NCI-H128 (cell line): ENCODE data around the gene MEI1.

ENCODE experiments used
- DNase-seq: peaks from one replicate; lab custom pipeline; 2025; ENCODE audit not compliant: unreplicated experiment; lab: John Stamatoyannopoulos, UW

The MEI1 gene

GRCh38 chr22:41781507-41781906 is 82.2 kb downstream of the MEI1 start:
- DNase-seq, result no peak

GRCh38 chr22:41782316-41782715 is 83.0 kb downstream of the MEI1 start:
- no peak for DNase-seq

GRCh38 chr22:41782751-41783150 is 83.4 kb downstream of the MEI1 start:
- no peak for DNase-seq

- no peak for DNase-seq
Observed at GRCh38 chr22:41787331-41787730, 88.0 kb downstream of the MEI1 start.

- no peak for DNase-seq
Observed at GRCh38 chr22:41793871-41794270, 94.6 kb downstream of the MEI1 start.

- DNase-seq, result no peak
Observed at GRCh38 chr22:41798736-41799135, 99.4 kb downstream of the MEI1 start.

GRCh38 chr22:41799486-41800347 is 100.4 kb downstream of the MEI1 start:
- no peak for DNase-seq

GRCh38 chr22:41800348-41801146 is 101.2 kb downstream of the MEI1 start, which contains the start of gene CCDC134:
Gene CCDC134 (plus strand): TSS chr22:41800679. CDS start chr22:41808891, 8,212 bp downstream.
- DNase-seq, result peak; percentile 57

GRCh38 chr22:41801147-41801819 is 102.0 kb downstream of the MEI1 start:
- DNase-seq, result no peak

- no peak for DNase-seq
Observed at GRCh38 chr22:41801886-41802285, 102.6 kb downstream of the MEI1 start.

GRCh38 chr22:41805639-41806038 is 106.3 kb downstream of the MEI1 start:
- DNase-seq, result no peak

- DNase-seq, result no peak
Observed at GRCh38 chr22:41808400-41808799, 109.1 kb downstream of the MEI1 start.

- no peak for DNase-seq
Observed at GRCh38 chr22:41810022-41810421, 110.7 kb downstream of the MEI1 start.

GRCh38 chr22:41812805-41813545 is 113.7 kb downstream of the MEI1 start:
- no peak for DNase-seq

GRCh38 chr22:41813726-41814410 is 114.6 kb downstream of the MEI1 start:
- DNase-seq, result no peak

- DNase-seq, result no peak
Observed at GRCh38 chr22:41815716-41816115, 116.4 kb downstream of the MEI1 start.

GRCh38 chr22:41816241-41816640 is 116.9 kb downstream of the MEI1 start:
- DNase-seq, result no peak

GRCh38 chr22:41816871-41817270 is 117.6 kb downstream of the MEI1 start:
- no peak for DNase-seq

- DNase-seq, result no peak
Observed at GRCh38 chr22:41818011-41818410, 118.7 kb downstream of the MEI1 start.

GRCh38 chr22:41818596-41818995 is 119.3 kb downstream of the MEI1 start:
- no peak for DNase-seq
